AG09319 (cell line): Measurements from ENCODE around the gene MEG3.
"Not testable (repeated sequence)": the region's sequence is repeated elsewhere in the genome, so short reads cannot be mapped to it uniquely, and the experiment has no call there.

Experiments used
- DNase-seq: peaks from one replicate; pipeline ENCODE4 v3.0.0-alpha.2; 2010; ENCODE audit warnings: low read depth; ENCODE audit errors: extremely low read depth
- TF ChIP-seq, protein P1 (sequence below): IDR thresholded peaks from 2 replicates; pipeline ENCODE4 v1.5.1; 2011; ENCODE audit warnings: low read depth, mild to moderate bottlenecking, inconsistent platforms, low read length, moderate library complexity

The MEG3 gene

GRCh38 chr14:100788942-100789341 is 37.0 kb upstream of the MEG3 start:
- no peak for DNase-seq
- TF ChIP-seq, protein P1, sequence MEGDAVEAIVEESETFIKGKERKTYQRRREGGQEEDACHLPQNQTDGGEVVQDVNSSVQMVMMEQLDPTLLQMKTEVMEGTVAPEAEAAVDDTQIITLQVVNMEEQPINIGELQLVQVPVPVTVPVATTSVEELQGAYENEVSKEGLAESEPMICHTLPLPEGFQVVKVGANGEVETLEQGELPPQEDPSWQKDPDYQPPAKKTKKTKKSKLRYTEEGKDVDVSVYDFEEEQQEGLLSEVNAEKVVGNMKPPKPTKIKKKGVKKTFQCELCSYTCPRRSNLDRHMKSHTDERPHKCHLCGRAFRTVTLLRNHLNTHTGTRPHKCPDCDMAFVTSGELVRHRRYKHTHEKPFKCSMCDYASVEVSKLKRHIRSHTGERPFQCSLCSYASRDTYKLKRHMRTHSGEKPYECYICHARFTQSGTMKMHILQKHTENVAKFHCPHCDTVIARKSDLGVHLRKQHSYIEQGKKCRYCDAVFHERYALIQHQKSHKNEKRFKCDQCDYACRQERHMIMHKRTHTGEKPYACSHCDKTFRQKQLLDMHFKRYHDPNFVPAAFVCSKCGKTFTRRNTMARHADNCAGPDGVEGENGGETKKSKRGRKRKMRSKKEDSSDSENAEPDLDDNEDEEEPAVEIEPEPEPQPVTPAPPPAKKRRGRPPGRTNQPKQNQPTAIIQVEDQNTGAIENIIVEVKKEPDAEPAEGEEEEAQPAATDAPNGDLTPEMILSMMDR: no peak

GRCh38 chr14:100789460-100790417 is 36.2 kb upstream of the MEG3 start:
- no peak for DNase-seq
- TF ChIP-seq, protein P1: no peak

DNA sequence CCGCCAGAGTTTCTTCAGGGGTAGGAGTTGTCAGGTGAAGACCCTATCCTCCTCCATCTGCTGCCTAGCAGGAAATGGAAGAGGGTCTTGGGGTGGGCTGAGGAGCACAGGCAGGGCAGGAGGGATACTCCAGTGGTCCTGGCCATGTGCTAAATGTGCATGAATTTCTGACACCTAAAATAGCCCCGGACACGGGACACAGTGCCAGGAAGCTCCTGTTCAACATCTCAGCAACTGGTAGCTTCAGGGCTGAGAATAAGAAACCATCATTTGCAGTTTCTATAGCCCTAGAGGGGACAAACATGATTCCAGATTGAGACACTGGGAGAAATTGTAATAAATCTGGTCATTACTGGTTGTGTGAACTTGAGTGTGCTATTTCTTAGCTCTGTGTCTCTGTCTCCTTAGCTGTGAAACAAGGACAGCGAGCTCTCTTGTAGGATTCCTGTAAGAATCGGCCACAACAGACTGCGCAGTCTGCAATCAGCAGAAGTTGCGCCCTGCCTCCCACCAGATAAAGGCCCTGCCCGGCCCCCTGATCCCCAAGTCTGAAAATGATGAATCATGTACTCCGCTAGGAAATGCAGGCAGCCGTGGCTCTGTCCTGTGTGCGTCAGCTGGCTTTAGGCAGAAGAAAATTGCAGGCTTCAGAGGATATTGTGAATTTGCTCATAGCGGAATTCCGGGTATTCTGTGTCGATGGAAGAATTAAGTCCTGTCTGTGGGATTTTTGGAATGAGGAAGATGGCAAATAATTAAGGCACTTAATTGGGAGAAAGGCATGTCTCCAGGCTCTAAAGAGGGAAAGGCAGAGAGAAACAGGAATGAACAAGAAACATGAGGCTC is 35.2 kb upstream of the MEG3 start:
- TF ChIP-seq, protein P1: no peak

DNA sequence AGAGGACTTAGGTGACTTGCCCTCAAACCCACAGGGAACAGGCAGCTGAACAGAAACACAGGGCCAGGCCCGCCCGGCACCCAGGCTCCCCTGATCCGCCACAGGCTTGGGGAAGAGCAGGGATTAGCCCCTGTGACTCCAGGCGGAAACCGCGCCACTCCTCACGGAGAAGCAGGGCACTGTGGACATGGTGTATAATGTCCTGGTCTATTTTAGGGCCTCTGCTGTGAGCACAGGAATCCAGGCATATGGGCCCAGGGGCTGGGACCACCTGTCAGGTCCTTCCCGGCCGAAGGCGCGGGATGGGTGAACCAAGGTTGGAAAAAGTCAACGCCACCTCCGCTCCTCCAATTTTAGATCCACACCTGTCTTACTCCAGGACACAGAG is 34.6 kb upstream of the MEG3 start:
- TF ChIP-seq, protein P1: no peak
- no peak for DNase-seq

More for the DNA sequence above, 35.2 kb upstream of the MEG3 start:
- DNase-seq: peak; percentile 29

GRCh38 chr14:100791995-100792394 is 33.9 kb upstream of the MEG3 start:
- TF ChIP-seq, protein P1: no peak
- DNase-seq: no peak

- TF ChIP-seq, protein P1: no peak
Measured at GRCh38 chr14:100796946-100797345, 29.0 kb upstream of the MEG3 start.

GRCh38 chr14:100800041-100800440 is 25.9 kb upstream of the MEG3 start:
- no peak for DNase-seq
- TF ChIP-seq, protein P1: no peak

More at GRCh38 chr14:100796946-100797345, 29.0 kb upstream of the MEG3 start:
- DNase-seq: no peak

GRCh38 chr14:100801433-100801832 is 24.5 kb upstream of the MEG3 start:
- DNase-seq: not testable (repeated sequence)
